Liver (tissue), 9 donors: ENCODE results near the gene SMAD6. TPM values are rescaled to one million over a fixed set of nuclear protein-coding genes. Genes with fewer than 3 reads are reported as not detected.

Experiments
- DNase-seq: peaks from one replicate; pipeline ENCODE4 v3.0.0-alpha.2; 2017; ENCODE audit warnings: low spot score
- H3K27ac ChIP-seq, 2 donors: one replicate each; pipeline ENCODE4 v1.7.0; 2013; ENCODE audit warnings: inconsistent platforms in 2 of 2, low read length in 2 of 2, control low read depth in 1 of 2, low read depth in 1 of 2, mild to moderate bottlenecking in 1 of 2
- H3K27me3 ChIP-seq, 4 donors: one replicate each; pipeline versions ENCODE4 v1.6.1 to v1.7.0; 2013; ENCODE audit warnings: low read length in 3 of 4, inconsistent platforms in 1 of 4, mild to moderate bottlenecking in 1 of 4, moderate library complexity in 1 of 4; ENCODE audit not compliant: control insufficient read depth in 4 of 4, insufficient read depth in 4 of 4
- H3K36me3 ChIP-seq, 4 donors: one replicate each; pipeline versions ENCODE4 v1.6.1 to v1.7.0; 2013; ENCODE audit warnings: low read length in 3 of 4, mild to moderate bottlenecking in 3 of 4, low read depth in 1 of 4, moderate library complexity in 1 of 4; ENCODE audit not compliant: control insufficient read depth in 4 of 4, insufficient read depth in 3 of 4
- H3K4me1 ChIP-seq, 4 donors: one replicate each; pipeline versions ENCODE4 v1.6.1 to v1.7.0; 2013; ENCODE audit warnings: low read length in 3 of 4, mild to moderate bottlenecking in 3 of 4, moderate library complexity in 1 of 4; ENCODE audit not compliant: control insufficient read depth in 4 of 4, insufficient read depth in 4 of 4
- H3K4me3 ChIP-seq, 3 donors: one replicate each; pipeline versions ENCODE4 v1.6.1 to v1.7.0; 2013; ENCODE audit warnings: low read length in 3 of 3, control low read depth in 1 of 3, low read depth in 1 of 3, mild to moderate bottlenecking in 1 of 3
- H3K9ac ChIP-seq, 2 donors: one replicate each; pipeline ENCODE4 v1.7.0; 2013; ENCODE audit warnings: low read length in 2 of 2, mild to moderate bottlenecking in 2 of 2, moderate library complexity in 2 of 2, control low read depth in 1 of 2, low read depth in 1 of 2
- H3K9me3 ChIP-seq, 4 donors: one replicate each; pipeline versions ENCODE4 v1.6.1 to v1.7.0; 2013; ENCODE audit warnings: low read length in 3 of 4; ENCODE audit not compliant: control insufficient read depth in 4 of 4
- CTCF ChIP-seq: fragments of 150-350 bp; IDR thresholded peaks from 2 replicates; pipeline ENCODE4 v1.5.1; 2017; ENCODE audit warnings: improper control_type of control experiment, low read depth, low read length; ENCODE audit not compliant: missing input control
- EGR1 ChIP-seq, 2 donors: IDR thresholded peaks; 2 replicates each; pipeline ENCODE4 v1.6.1; 2016 to 2018; ENCODE audit warnings: antibody characterized with exemption in 2 of 2, low read depth in 2 of 2
- FOXA1 ChIP-seq: IDR thresholded peaks from 2 replicates; pipeline ENCODE4 v1.6.1; 2016; ENCODE audit warnings: antibody characterized with exemption
- GABPA ChIP-seq, 2 donors: IDR thresholded peaks in 1 of 2; conservative IDR thresholded peaks in 1 of 2; 2 replicates each; pipeline ENCODE4 v1.6.1; 2016; ENCODE audit warnings: antibody characterized with exemption in 2 of 2, mild to moderate bottlenecking in 1 of 2, moderate library complexity in 1 of 2
- HNF4A ChIP-seq, 2 donors: conservative IDR thresholded peaks; 2 replicates each; pipeline ENCODE4 v1.6.1; 2016; ENCODE audit warnings: antibody characterized with exemption in 2 of 2, mild to moderate bottlenecking in 2 of 2
- HNF4G ChIP-seq: IDR thresholded peaks from 2 replicates; pipeline ENCODE4 v1.6.1; 2016; ENCODE audit warnings: antibody characterized with exemption
- JUND ChIP-seq, 2 donors: IDR thresholded peaks; 2 replicates each; pipeline ENCODE4 v1.6.1; 2016; ENCODE audit warnings: antibody characterized with exemption in 2 of 2
- MAX ChIP-seq: IDR thresholded peaks from 2 replicates; pipeline ENCODE4 v1.6.1; 2016; ENCODE audit warnings: antibody characterized with exemption
- NR2F2 ChIP-seq: IDR thresholded peaks from 2 replicates; pipeline ENCODE4 v1.6.1; 2016; ENCODE audit warnings: antibody characterized with exemption
- RAD21 ChIP-seq, 2 donors: IDR thresholded peaks; 2 replicates each; pipeline ENCODE4 v1.6.1; 2016; ENCODE audit warnings: antibody characterized with exemption in 2 of 2, mild to moderate bottlenecking in 2 of 2
- REST ChIP-seq: IDR thresholded peaks from 2 replicates; pipeline ENCODE4 v1.6.1; 2016; ENCODE audit warnings: antibody characterized with exemption, mild to moderate bottlenecking
- TAF1 ChIP-seq: conservative IDR thresholded peaks from 2 replicates; pipeline ENCODE4 v1.6.1; 2016; ENCODE audit warnings: antibody characterized with exemption, mild to moderate bottlenecking
- YY1 ChIP-seq: IDR thresholded peaks from 2 replicates; pipeline ENCODE4 v1.6.1; 2016; ENCODE audit warnings: antibody characterized with exemption, mild to moderate bottlenecking
- WGBS: extraction: QIAGEN DNeasy Blood & Tissue Kit; methylation state at CpG from one replicate; pipeline ENCODE4 v1.1.7; 2013; 5-methylcytosine and 5-hydroxymethylcytosine counted together
- polyA plus RNA-seq, 2 donors: library from polyadenylated mRNA; stranded (reverse) in 1 of 2; unstranded in 1 of 2; fragments of 200-250 nt in 1 of 2; fragments of >200 nt in 1 of 2; fragmentation: Nextera tagmentation in 1 of 2; extraction: Ambion mirVana in 1 of 2; gene quantifications; one replicate each; pipeline versions ENCODE4 v1.2.1 to v1.2.3, GENCODE V29; 2013 to 2015
- total RNA-seq, 2 donors: library from RNA; depleted of rRNA; stranded (reverse); fragments of >200 nt; gene quantifications; one replicate each; pipeline ENCODE4 v1.2.3, GENCODE V29; 2014
- donor health status: healthy.
- donor health status: healthy.
- donor health status: healthy.
- donor health status: healthy.
- donor health status: healthy.

Gene SMAD6
- total and polyA plus RNA-seq, 4 donors = 1.2 to 15.1 (median 11.0) TPM

- DNase-seq = no peak
- no peak for TF ChIP-seq MAX
- TF ChIP-seq NR2F2 = peak; percentile 70
- peak; percentile 66 to 76 for TF ChIP-seq RAD21 (IDR thresholded peaks at IDR 0.05)
- peak; percentile 38 for TF ChIP-seq CTCF
- H3K27me3 ChIP-seq = no peaks in the 10 kb centered on the region
- no peaks in the 10 kb centered on the region for H3K36me3 ChIP-seq
- no peaks in the 10 kb centered on the region for H3K4me1 ChIP-seq
- H3K4me3 ChIP-seq = no peak overlapping the region
- H3K9me3 ChIP-seq = no peaks in the 10 kb centered on the region
- no peak overlapping the region for H3K27ac ChIP-seq
- no peak overlapping the region for H3K9ac ChIP-seq
- WGBS = 69% methylated on average over 5 of the region's 5 CpGs
Observed at GRCh38 chr15:66789029-66790025, 87.3 kb downstream of the SMAD6 start.

- no peak overlapping the region for H3K27ac ChIP-seq
- H3K4me3 ChIP-seq = no peak overlapping the region
- H3K36me3 ChIP-seq = no peaks in the 10 kb centered on the region
- no peaks in the 10 kb centered on the region for H3K27me3 ChIP-seq
- no peak overlapping the region for H3K9ac ChIP-seq
- no peak for DNase-seq
- 86% methylated on average over 10 of the region's 10 CpGs for WGBS
- H3K4me1 ChIP-seq = no peaks in the 10 kb centered on the region
- H3K9me3 ChIP-seq = no peaks in the 10 kb centered on the region
- no peak for TF ChIP-seq FOXA1
Observed at GRCh38 chr15:66795851-66796250, 93.8 kb downstream of the SMAD6 start.

- 94% methylated on average over 1 of the region's 1 CpG for WGBS
- Histone ChIP-seq H3K36me3 (no peaks in the 10 kb centered on the region), H3K9ac (no peak overlapping the region), H3K9me3 (no peaks in the 10 kb centered on the region), H3K4me3 (no peak overlapping the region), H3K27me3 (no peaks in the 10 kb centered on the region), H3K27ac (no peak overlapping the region), H3K4me1 (no peaks in the 10 kb centered on the region)
- DNase-seq = no peak
- TF ChIP-seq HNF4A (conservative IDR thresholded peaks at IDR 0.05) (no peak), MAX (no peak), YY1 (no peak), HNF4G (no peak), CTCF (no peak), REST (no peak), GABPA (IDR thresholded peaks at IDR 0.05 in 1 of 2, conservative IDR thresholded peaks at IDR 0.05 in 1 of 2) (no peak), JUND (IDR thresholded peaks at IDR 0.05) (no peak), RAD21 (IDR thresholded peaks at IDR 0.05) (no peak), EGR1 (IDR thresholded peaks at IDR 0.05; ENCODE audit: low read depth in 2 of 2) (no peak), TAF1 (no peak)
Observed at GRCh38 chr15:66796343-66796742, 94.3 kb downstream of the SMAD6 start.
